A549 (cell line): ENCODE data around the gene RAB39B. TPM values are rescaled to one million over a fixed set of nuclear protein-coding genes. Genes with fewer than 3 reads are reported as not detected.

Experiments used
- ATAC-seq, 2 experiments: fragments of 200-7000 bp in 1 of 2; fragments of >200 bp in 1 of 2; cut with Nextera tagmentation in 1 of 2; cut with Tn5 transposase in 1 of 2; 3 replicates each; pipeline versions ENCODE4 v1.8.0 to v1.9.1; 2018 to 2020; ENCODE audit warnings: mild to moderate bottlenecking in 1 of 2, moderate library complexity in 1 of 2
- CTCF ChIA-PET: fragments of 300-600 bp; sonication (Branson Sonifier 250); formaldehyde crosslinking; extraction: SDS; loops from one replicate; lab custom pipeline; 2021; ENCODE audit warnings: antibody characterized with exemption, inconsistent platforms; lab: Yijun Ruan, JAX
- POLR2A ChIA-PET: fragments of 350-600 bp; formaldehyde crosslinking; extraction: SDS; loops from one replicate; lab custom pipeline; 2021; ENCODE audit warnings: antibody characterized with exemption, inconsistent platforms; lab: Yijun Ruan, JAX
- DNase-seq, 2 experiments: peaks; one replicate each; pipeline versions ENCODE4 v3.0.0 to v3.0.0-alpha.2; 2011 to 2016; ENCODE audit warnings: low read depth in 1 of 2, low spot score in 1 of 2
- FAIRE-seq: peaks from 2 replicates; lab custom pipeline; 2011; peaks lifted over from hg19 to GRCh38; lab: Jason Lieb, UNC
- H3K27ac ChIP-seq, 2 experiments: fragments of >200 bp; sonication (Bioruptor Twin); formaldehyde crosslinking; 3 replicates each; pipeline ENCODE4 v1.5.1; 2016 to 2017
- H3K4me1 ChIP-seq: fragments of >200 bp; sonication (Bioruptor Twin); formaldehyde crosslinking; 3 replicates; pipeline ENCODE4 v1.6.1; 2016
- H3K4me2 ChIP-seq: fragments of >200 bp; sonication (Bioruptor Twin); formaldehyde crosslinking; 3 replicates; pipeline ENCODE4 v1.6.1; 2016
- H3K4me3 ChIP-seq: fragments of >200 bp; sonication (Bioruptor Twin); formaldehyde crosslinking; 3 replicates; pipeline ENCODE4 v1.5.1; 2016
- H3K9me3 ChIP-seq: fragments of >200 bp; sonication (Bioruptor Twin); formaldehyde crosslinking; 3 replicates; pipeline ENCODE4 v1.6.1; 2016
- ATOH8 ChIP-seq: fragments of 250-450 bp; sonication (Bioruptor Pico); IDR thresholded peaks from 2 replicates; pipeline ENCODE4 v1.5.0; 2020; ENCODE audit warnings: low read depth, mild to moderate bottlenecking, moderate library complexity
- BHLHE40 ChIP-seq: IDR thresholded peaks from 2 replicates; pipeline ENCODE4 v1.6.1; 2012; ENCODE audit warnings: low read depth, low read length, inconsistent platforms
- CEBPB ChIP-seq, 2 experiments: fragments of >200 bp in 1 of 2; sonication (Bioruptor Twin) in 1 of 2; formaldehyde crosslinking in 1 of 2; IDR thresholded peaks; 2 replicates each; pipeline ENCODE4 v1.6.1; 2012 to 2016
- CTCF ChIP-seq: fragments of >200 bp; sonication (Bioruptor Twin); formaldehyde crosslinking; IDR thresholded peaks from 3 replicates; pipeline ENCODE4 v1.5.1; 2016
- EP300 ChIP-seq, 2 experiments: fragments of >200 bp; sonication (Bioruptor Twin); formaldehyde crosslinking; IDR thresholded peaks; 2 replicates in 1 of 2; 3 replicates in 1 of 2; pipeline ENCODE4 v1.6.1; 2016 to 2017
- FOSL2 ChIP-seq, 2 experiments: fragments of 450-650 bp in 1 of 2; fragments of >200 bp in 1 of 2; sonication (Bioruptor Twin) in 1 of 2; formaldehyde crosslinking; IDR thresholded peaks; 2 replicates each; pipeline versions ENCODE4 v1.5.0 to v1.6.1; 2016 to 2020; ENCODE audit warnings: mild to moderate bottlenecking in 1 of 2, moderate library complexity in 1 of 2
- HDAC2 ChIP-seq: fragments of 200-600 bp; sonication (generic); IDR thresholded peaks from 2 replicates; pipeline ENCODE4 v1.6.1; 2016
- HES2 ChIP-seq: fragments of >200 bp; sonication (Bioruptor Twin); formaldehyde crosslinking; IDR thresholded peaks from 2 replicates; pipeline ENCODE4 v1.6.1; 2016
- HOXB5 ChIP-seq: fragments of 250-450 bp; sonication (Bioruptor Pico); IDR thresholded peaks from 2 replicates; pipeline ENCODE4 v1.5.0; 2020; ENCODE audit warnings: mild to moderate bottlenecking, moderate library complexity
- JUN ChIP-seq, 2 experiments: fragments of >200 bp; sonication (Bioruptor Twin); formaldehyde crosslinking; IDR thresholded peaks; 2 replicates in 1 of 2; 3 replicates in 1 of 2; pipeline ENCODE4 v1.6.1; 2016 to 2017
- KDM5A ChIP-seq: fragments of 200-600 bp; sonication (generic); IDR thresholded peaks from 2 replicates; pipeline ENCODE4 v1.6.1; 2016; ENCODE audit warnings: antibody characterized with exemption, mild to moderate bottlenecking
- MAX ChIP-seq: IDR thresholded peaks from 2 replicates; pipeline ENCODE4 v1.6.1; 2012
- POLR2AphosphoS2 ChIP-seq: conservative IDR thresholded peaks from 2 replicates; pipeline ENCODE4 v1.6.1; 2012; ENCODE audit warnings: low read length, improper control_type of control experiment, inconsistent platforms
- RAD21 ChIP-seq, 2 experiments: fragments of >200 bp in 1 of 2; sonication (Bioruptor Twin) in 1 of 2; formaldehyde crosslinking in 1 of 2; IDR thresholded peaks in 1 of 2; conservative IDR thresholded peaks in 1 of 2; 2 replicates in 1 of 2; 3 replicates in 1 of 2; pipeline ENCODE4 v1.6.1; 2012 to 2018; ENCODE audit warnings: inconsistent platforms in 1 of 2
- RFX5 ChIP-seq: fragments of 450-650 bp; IDR thresholded peaks from 2 replicates; pipeline ENCODE4 v1.7.1; 2014; ENCODE audit warnings: antibody characterized with exemption, mild to moderate bottlenecking, moderate library complexity
- TFCP2L1 ChIP-seq: fragments of 250-450 bp; sonication (Bioruptor Pico); IDR thresholded peaks from 2 replicates; pipeline ENCODE4 v1.5.0; 2021; ENCODE audit warnings: mild to moderate bottlenecking
- TP53 ChIP-seq: fragments of 250-450 bp; sonication (Bioruptor Pico); IDR thresholded peaks from 2 replicates; pipeline ENCODE4 v1.5.0; 2021; ENCODE audit warnings: mild to moderate bottlenecking, moderate library complexity
- ZC3H11A ChIP-seq: fragments of 450-650 bp; IDR thresholded peaks from 2 replicates; pipeline ENCODE4 v1.6.1; 2014; ENCODE audit warnings: antibody characterized with exemption, mild to moderate bottlenecking
- ZSCAN20 ChIP-seq: fragments of 250-450 bp; sonication (Bioruptor Pico); IDR thresholded peaks from 2 replicates; pipeline ENCODE4 v1.8.0; 2022; ENCODE audit warnings: mild to moderate bottlenecking, moderate library complexity
- WGBS: methylation state at CpG from one replicate; pipeline ENCODE4 v1.1.6; 2017; ENCODE audit errors: missing lambda C conversion rate; 5-methylcytosine and 5-hydroxymethylcytosine counted together
- polyA plus RNA-seq, 4 experiments: library from polyadenylated mRNA; depleted of rRNA in 3 of 4; stranded (reverse); fragments of >200 nt; fragmentation: RNase III in 1 of 4; extraction: RNeasy Plus Mini Kit Qiagen cat#74134 plus additional on column Dnase treatment in 1 of 4; gene quantifications; 2 replicates in 3 of 4; 3 replicates in 1 of 4; pipeline ENCODE4 v1.2.3, GENCODE V29; 2011 to 2017
- small RNA-seq, 6 experiments: library from RNA; depleted of rRNA; stranded (forward); fragments of <200 nt; gene quantifications; one replicate each; pipeline ENCODE3, GENCODE V24; 2012

The RAB39B gene
- polyA plus RNA-seq, 2 of the 4 experiments (the other 2 are of a cell fraction) = 0.57 to 4.4 TPM

GRCh38 chrX:155213731-155214130 is 50.6 kb downstream of the RAB39B start:
- WGBS = 49% methylated on average over 4 of the region's 4 CpGs
- ChIA-PET POLR2A (no interaction called here), CTCF (no interaction called here)
- no peak overlapping the region for H3K4me3 ChIP-seq
- H3K27ac ChIP-seq = no peak overlapping the region
- TF ChIP-seq RFX5 = no peak
- no peak for TF ChIP-seq JUN (IDR thresholded peaks at IDR 0.05)
- TF ChIP-seq KDM5A = no peak
- TF ChIP-seq TP53 = no peak
- TF ChIP-seq ATOH8 = no peak
- TF ChIP-seq ZSCAN20 = no peak
- TF ChIP-seq RAD21 (conservative IDR thresholded peaks at IDR 0.05 in 1 of 2, IDR thresholded peaks at IDR 0.05 in 1 of 2) = no peak
- no peak for TF ChIP-seq MAX
- TF ChIP-seq FOSL2 (IDR thresholded peaks at IDR 0.05) = no peak
- no peak for TF ChIP-seq FOSL2 (CRISPR knock-in tag; IDR thresholded peaks at IDR 0.05)
- no peak for TF ChIP-seq BHLHE40
- no peak for TF ChIP-seq CEBPB (IDR thresholded peaks at IDR 0.05)
- no peak for TF ChIP-seq ZC3H11A
- no peak for TF ChIP-seq EP300 (IDR thresholded peaks at IDR 0.05)
- TF ChIP-seq POLR2AphosphoS2 = no peak
- TF ChIP-seq HES2 = no peak
- no peak for TF ChIP-seq TFCP2L1 (CRISPR knock-in tag)
- no peaks in the 10 kb centered on the region for H3K9me3 ChIP-seq
- H3K4me2 ChIP-seq = no peak overlapping the region
- FAIRE-seq (no peak), ATAC-seq (no peak), DNase-seq (no peak)
- H3K4me1 ChIP-seq = peaks cover 14% of the 10 kb centered on the region

GRCh38 chrX:155211208-155211607 is 53.1 kb downstream of the RAB39B start:
- H3K27ac ChIP-seq = no peak overlapping the region
- no peak for ATAC-seq
- H3K9me3 ChIP-seq = no peaks in the 10 kb centered on the region
- peak; percentile 73 for FAIRE-seq
- ChIA-PET POLR2A (no interaction called here), CTCF (no interaction called here)
- H3K4me1 ChIP-seq = peaks cover 6% of the 10 kb centered on the region; the same call in 2 of the 3 replicates
- H3K4me3 ChIP-seq = no peak overlapping the region
- TF ChIP-seq CTCF = no peak
- no peak for TF ChIP-seq HOXB5 (CRISPR knock-in tag)
- TF ChIP-seq HDAC2 = no peak
- no peak for DNase-seq
- WGBS = 36% methylated on average over 3 of the region's 3 CpGs
- no peak overlapping the region for H3K4me2 ChIP-seq

Small RNA genes within 50 kb of the gene (small RNA-seq; reads per million reads assigned to genes)
- 0 reads per million in 6 experiments for gene AC234781.4

Other genes with a start within 250 kb of the RAB39B start
- gene F8, start 241.8 kb downstream of the RAB39B start, polyA plus RNA-seq (2011; rRNA removed) = 6.4 and 6.9 TPM in 2 replicates
- gene F8, start 241.8 kb downstream of the RAB39B start, polyA plus RNA-seq (2017; fragmentation: RNase III; extraction: RNeasy Plus Mini Kit Qiagen cat#74134 plus additional on column Dnase treatment) = 4.3 to 6.1 TPM (median 4.7 TPM) in 3 replicates
- gene FUNDC2, start 237.6 kb downstream of the RAB39B start, polyA plus RNA-seq (2011; rRNA removed) = 159 and 190 TPM in 2 replicates
- 63.5 to 73.0 TPM (median 66.5 TPM) in 3 replicates for gene FUNDC2, start 237.6 kb downstream of the RAB39B start, polyA plus RNA-seq (2017; fragmentation: RNase III; extraction: RNeasy Plus Mini Kit Qiagen cat#74134 plus additional on column Dnase treatment)
- 16.7 and 16.9 TPM in 2 replicates for gene CMC4, start 193.4 kb downstream of the RAB39B start, polyA plus RNA-seq (2011; rRNA removed)
- gene CMC4, start 193.4 kb downstream of the RAB39B start, polyA plus RNA-seq (2017; fragmentation: RNase III; extraction: RNeasy Plus Mini Kit Qiagen cat#74134 plus additional on column Dnase treatment) = 12.8 to 15.1 TPM (median 14.4 TPM) in 3 replicates
- 31.9 and 38.0 TPM in 2 replicates for gene MTCP1, start 193.4 kb downstream of the RAB39B start, polyA plus RNA-seq (2011; rRNA removed)
- 12.2 to 13.9 TPM (median 12.3 TPM) in 3 replicates for gene MTCP1, start 193.4 kb downstream of the RAB39B start, polyA plus RNA-seq (2017; fragmentation: RNase III; extraction: RNeasy Plus Mini Kit Qiagen cat#74134 plus additional on column Dnase treatment)
- gene BRCC3, start 193.0 kb downstream of the RAB39B start, polyA plus RNA-seq (2011; rRNA removed) = 37.3 and 42.0 TPM in 2 replicates
- 42.9 to 44.1 TPM (median 43.3 TPM) in 3 replicates for gene BRCC3, start 193.0 kb downstream of the RAB39B start, polyA plus RNA-seq (2017; fragmentation: RNase III; extraction: RNeasy Plus Mini Kit Qiagen cat#74134 plus additional on column Dnase treatment)
- 86.8 and 105 TPM in 2 replicates for gene VBP1, start 48.0 kb downstream of the RAB39B start, polyA plus RNA-seq (2011; rRNA removed)
- gene VBP1, start 48.0 kb downstream of the RAB39B start, polyA plus RNA-seq (2017; fragmentation: RNase III; extraction: RNeasy Plus Mini Kit Qiagen cat#74134 plus additional on column Dnase treatment) = 70.9 to 77.6 TPM (median 74.3 TPM) in 3 replicates
- gene CLIC2, start 70.1 kb upstream of the RAB39B start, polyA plus RNA-seq (2011; rRNA removed) = 0.20 and 0.39 TPM in 2 replicates
- 0.20 to 0.32 TPM (median 0.20 TPM) in 3 replicates for gene CLIC2, start 70.1 kb upstream of the RAB39B start, polyA plus RNA-seq (2017; fragmentation: RNase III; extraction: RNeasy Plus Mini Kit Qiagen cat#74134 plus additional on column Dnase treatment)
- not detected in 2 replicates for gene F8A2, start 117.6 kb upstream of the RAB39B start, polyA plus RNA-seq (2011; rRNA removed)
- gene F8A2, start 117.6 kb upstream of the RAB39B start, polyA plus RNA-seq (2017; fragmentation: RNase III; extraction: RNeasy Plus Mini Kit Qiagen cat#74134 plus additional on column Dnase treatment) = not detected in 3 replicates
- 0.05 and 0.11 TPM in 2 replicates for gene F8A3, start 194.1 kb upstream of the RAB39B start, polyA plus RNA-seq (2011; rRNA removed)
- gene F8A3, start 194.1 kb upstream of the RAB39B start, polyA plus RNA-seq (2017; fragmentation: RNase III; extraction: RNeasy Plus Mini Kit Qiagen cat#74134 plus additional on column Dnase treatment) = 1.4 to 1.9 TPM (median 1.7 TPM) in 3 replicates